ENCODE measurements around the gene DMP1. TPM values are rescaled to one million over a fixed set of nuclear protein-coding genes. Genes with fewer than 3 reads are reported as not detected.

DMP1 gene
- total RNA-seq, 4 donors from 2014 or later: 0.11 TPM; not detected in 3

- DNase-seq (no peak), ATAC-seq (no peak)
- no peak overlapping the region for H3K27ac ChIP-seq
- H3K36me3 ChIP-seq: no peaks in the 10 kb centered on the region
- TF ChIP-seq POLR2A (IDR thresholded peaks at IDR 0.05) (no peak), CTCF (IDR thresholded peaks at IDR 0.05 in 4 of 5, conservative IDR thresholded peaks at IDR 0.05 in 1 of 5) (no peak)
- H3K4me3 ChIP-seq: no peak overlapping the region
- no peaks in the 10 kb centered on the region for H3K9me3 ChIP-seq
- no peaks in the 10 kb centered on the region for H3K4me1 ChIP-seq
- H3K27me3 ChIP-seq: no peaks in the 10 kb centered on the region
- intact Hi-C loops (cut with DNase I; ENCODE audit: low total_unique reads) (no loop called here), in situ Hi-C loops (cut with MboI; ENCODE audit: low sequenced_read_pairs in 4 of 4) (no loop called here)
Measured at GRCh38 chr4:87651941-87652340, 1.9 kb downstream of the DMP1 start.

- ATAC-seq: no peak
- Histone ChIP-seq H3K4me3 (no peak overlapping the region), H3K9me3 (no peaks in the 10 kb centered on the region), H3K36me3 (no peaks in the 10 kb centered on the region), H3K4me1 (no peaks in the 10 kb centered on the region), H3K27me3 (no peaks in the 10 kb centered on the region), H3K27ac (no peak overlapping the region)
- DNase-seq: no peak
- in situ Hi-C loops (cut with MboI; ENCODE audit: low sequenced_read_pairs in 4 of 4) (no loop called here), intact Hi-C loops (cut with DNase I; ENCODE audit: low total_unique reads) (no loop called here)
- TF ChIP-seq POLR2A (IDR thresholded peaks at IDR 0.05): no peak
- no peak for TF ChIP-seq CTCF (IDR thresholded peaks at IDR 0.05 in 4 of 5, conservative IDR thresholded peaks at IDR 0.05 in 1 of 5)
Measured at GRCh38 chr4:87654487-87655044, 4.5 kb downstream of the DMP1 start.

- ATAC-seq: no peak
- no peak for TF ChIP-seq CTCF (IDR thresholded peaks at IDR 0.05 in 4 of 5, conservative IDR thresholded peaks at IDR 0.05 in 1 of 5)
- TF ChIP-seq POLR2A (IDR thresholded peaks at IDR 0.05): no peak
- H3K4me3 ChIP-seq: no peak overlapping the region
- H3K9me3 ChIP-seq: no peaks in the 10 kb centered on the region
- no peaks in the 10 kb centered on the region for H3K27me3 ChIP-seq
- H3K4me1 ChIP-seq: no peaks in the 10 kb centered on the region
- intact Hi-C loops (cut with DNase I; ENCODE audit: low total_unique reads) (no loop called here), in situ Hi-C loops (cut with MboI; ENCODE audit: low sequenced_read_pairs in 4 of 4) (no loop called here)
- no peak overlapping the region for H3K27ac ChIP-seq
- DNase-seq: no peak
- no peaks in the 10 kb centered on the region for H3K36me3 ChIP-seq
Measured at GRCh38 chr4:87657525-87657924, 7.4 kb downstream of the DMP1 start.

GRCh38 chr4:87659247-87659931, 9.3 kb downstream of the DMP1 start:
- H3K4me1 ChIP-seq: no peaks in the 10 kb centered on the region
- no peak for DNase-seq
- no peak overlapping the region for H3K27ac ChIP-seq
- no peaks in the 10 kb centered on the region for H3K36me3 ChIP-seq
- no peak for ATAC-seq
- intact Hi-C loops (cut with DNase I; ENCODE audit: low total_unique reads): no loop called here
- in situ Hi-C loops (cut with MboI; ENCODE audit: low sequenced_read_pairs in 4 of 4): no loop called here
- H3K9me3 ChIP-seq: no peaks in the 10 kb centered on the region
- TF ChIP-seq POLR2A (IDR thresholded peaks at IDR 0.05) (no peak), CTCF (IDR thresholded peaks at IDR 0.05 in 4 of 5, conservative IDR thresholded peaks at IDR 0.05 in 1 of 5) (no peak)
- H3K27me3 ChIP-seq: no peaks in the 10 kb centered on the region
- H3K4me3 ChIP-seq: no peak overlapping the region
